ENCODE data around the gene CXCL10. TPM values are rescaled to one million over a fixed set of nuclear protein-coding genes. Genes with fewer than 3 reads are reported as not detected.

The CXCL10 gene
- total RNA-seq, 2 experiments from 2014 or later: 0.75 to 0.82 TPM

GRCh38 chr4:76017056-76017686, 6.1 kb downstream of the CXCL10 start:
- no peak overlapping the region for H3K27ac Mint-ChIP-seq
- H3K36me3 Mint-ChIP-seq: peaks cover 16% of the 10 kb centered on the region
- no peak for DNase-seq
- ATAC-seq: no peak
- no peaks in the 10 kb centered on the region for H3K27me3 Mint-ChIP-seq
- no peak overlapping the region for H3K4me3 Mint-ChIP-seq
- CTCF ChIA-PET: interaction anchor here (1.0 to 1.2 kb wide), 2 partner anchors 20 to 37 kb away, joined by 3 read pairs; no protein-coding TSS in a partner anchor
- no peaks in the 10 kb centered on the region for H3K9me3 Mint-ChIP-seq (ENCODE audit: low read depth)
- peaks cover 39% of the 10 kb centered on the region for H3K4me1 Mint-ChIP-seq

GRCh38 chr4:76016393-76016792, 6.9 kb downstream of the CXCL10 start:
- no peaks in the 10 kb centered on the region for H3K9me3 Mint-ChIP-seq (ENCODE audit: low read depth)
- DNase-seq (peak; percentile 80), ATAC-seq (peak; percentile 86)
- H3K27ac Mint-ChIP-seq: no peak overlapping the region
- H3K4me1 Mint-ChIP-seq: peaks cover 41% of the 10 kb centered on the region
- no peaks in the 10 kb centered on the region for H3K27me3 Mint-ChIP-seq
- no peak overlapping the region for H3K4me3 Mint-ChIP-seq
- CTCF ChIA-PET: interaction anchor here (0.8 to 1.2 kb wide), 4 partner anchors 19 to 45 kb away, joined by 3 read pairs; no protein-coding TSS in a partner anchor
- peaks cover 13% of the 10 kb centered on the region for H3K36me3 Mint-ChIP-seq

GRCh38 chr4:76013540-76013939, 9.8 kb downstream of the CXCL10 start:
- H3K4me1 Mint-ChIP-seq: peaks cover 34% of the 10 kb centered on the region
- H3K9me3 Mint-ChIP-seq (ENCODE audit: low read depth): no peaks in the 10 kb centered on the region
- peaks cover 12% of the 10 kb centered on the region for H3K36me3 Mint-ChIP-seq
- peaks cover 3% of the 10 kb centered on the region for H3K27me3 Mint-ChIP-seq
- no peak for ATAC-seq
- CTCF ChIA-PET: interaction anchor here (0.9 to 2.0 kb wide), 2 partner anchors 18 to 23 kb away, joined by 3 to 10 read pairs; no protein-coding TSS in a partner anchor
- DNase-seq: no peak
- no peak overlapping the region for H3K4me3 Mint-ChIP-seq
- no peak overlapping the region for H3K27ac Mint-ChIP-seq

- peaks cover 8% of the 10 kb centered on the region for H3K36me3 Mint-ChIP-seq
- DNase-seq (no peak), ATAC-seq (no peak)
- H3K4me1 Mint-ChIP-seq: peaks cover 33% of the 10 kb centered on the region
- H3K27ac Mint-ChIP-seq: no peak overlapping the region
- CTCF ChIA-PET: no interaction called here
- H3K9me3 Mint-ChIP-seq (ENCODE audit: low read depth): no peaks in the 10 kb centered on the region
- H3K27me3 Mint-ChIP-seq: peaks cover 11% of the 10 kb centered on the region
- no peak overlapping the region for H3K4me3 Mint-ChIP-seq
Measured at GRCh38 chr4:76012388-76012801, 10.9 kb downstream of the CXCL10 start.

- Mint-ChIP-seq H3K4me1 (peaks cover 28% of the 10 kb centered on the region), H3K4me3 (no peak overlapping the region), H3K36me3 (peaks cover 8% of the 10 kb centered on the region), H3K9me3 (ENCODE audit: low read depth) (no peaks in the 10 kb centered on the region), H3K27ac (no peak overlapping the region), H3K27me3 (peaks cover 17% of the 10 kb centered on the region)
- CTCF ChIA-PET: no interaction called here
- ATAC-seq (no peak), DNase-seq (no peak)
Measured at GRCh38 chr4:76011700-76012387, 11.5 kb downstream of the CXCL10 start.

GRCh38 chr4:76011018-76011670, 12.2 kb downstream of the CXCL10 start:
- Mint-ChIP-seq H3K4me1 (peaks cover 21% of the 10 kb centered on the region), H3K27me3 (peaks cover 20% of the 10 kb centered on the region), H3K9me3 (ENCODE audit: low read depth) (no peaks in the 10 kb centered on the region), H3K4me3 (no peak overlapping the region), H3K27ac (no peak overlapping the region), H3K36me3 (peaks cover 7% of the 10 kb centered on the region)
- ATAC-seq: no peak
- DNase-seq: no peak
- CTCF ChIA-PET: interaction anchor here (1.7 kb wide), 1 partner anchor 15 kb away, joined by 6 read pairs; no protein-coding TSS in a partner anchor

GRCh38 chr4:76010576-76010975, 12.7 kb downstream of the CXCL10 start:
- H3K27me3 Mint-ChIP-seq: peaks cover 25% of the 10 kb centered on the region
- no peaks in the 10 kb centered on the region for H3K9me3 Mint-ChIP-seq (ENCODE audit: low read depth)
- peaks cover 9% of the 10 kb centered on the region for H3K36me3 Mint-ChIP-seq
- ATAC-seq (no peak), DNase-seq (no peak)
- H3K27ac Mint-ChIP-seq: no peak overlapping the region
- H3K4me3 Mint-ChIP-seq: no peak overlapping the region
- H3K4me1 Mint-ChIP-seq: peaks cover 17% of the 10 kb centered on the region
- CTCF ChIA-PET: interaction anchor here (1.0 to 1.7 kb wide), 2 partner anchors 13 to 15 kb away, joined by 3 to 6 read pairs; no protein-coding TSS in a partner anchor

GRCh38 chr4:76009311-76009710, 14.0 kb downstream of the CXCL10 start:
- Mint-ChIP-seq H3K4me3 (no peak overlapping the region), H3K36me3 (peaks cover 6% of the 10 kb centered on the region), H3K9me3 (ENCODE audit: low read depth) (no peaks in the 10 kb centered on the region), H3K4me1 (peaks cover 12% of the 10 kb centered on the region), H3K27ac (no peak overlapping the region), H3K27me3 (peaks cover 26% of the 10 kb centered on the region)
- no peak for DNase-seq
- CTCF ChIA-PET: interaction anchor here (1.0 to 1.7 kb wide), 3 partner anchors 9 to 13 kb away, joined by 3 to 6 read pairs (median 5); no protein-coding TSS in a partner anchor
- no peak for ATAC-seq

GRCh38 chr4:76007089-76007862, 16.0 kb downstream of the CXCL10 start, which contains the start of gene CXCL9:
Gene CXCL9, minus strand, starts transcription at chr4:76007509. Its CDS starts 60 bp downstream, at chr4:76007449.
- DNase-seq: no peak
- H3K9me3 Mint-ChIP-seq (ENCODE audit: low read depth): no peaks in the 10 kb centered on the region
- peaks cover 8% of the 10 kb centered on the region for H3K36me3 Mint-ChIP-seq
- peaks cover 19% of the 10 kb centered on the region for H3K4me1 Mint-ChIP-seq
- ATAC-seq: no peak
- H3K27me3 Mint-ChIP-seq: peaks cover 26% of the 10 kb centered on the region
- CTCF ChIA-PET: no interaction called here
- H3K27ac Mint-ChIP-seq: no peak within 1 kb of the TSS
- no peak within 1 kb of the TSS for H3K4me3 Mint-ChIP-seq

- CTCF ChIA-PET: interaction anchor here (1.4 kb wide), 1 partner anchor 50 kb away, joined by 4 read pairs; no protein-coding TSS in a partner anchor
- peaks cover 24% of the 10 kb centered on the region for H3K27me3 Mint-ChIP-seq
- ATAC-seq (no peak), DNase-seq (no peak)
- H3K4me3 Mint-ChIP-seq: no peak overlapping the region
- H3K4me1 Mint-ChIP-seq: peaks cover 20% of the 10 kb centered on the region
- H3K9me3 Mint-ChIP-seq (ENCODE audit: low read depth): no peaks in the 10 kb centered on the region
- no peak overlapping the region for H3K27ac Mint-ChIP-seq
- peaks cover 8% of the 10 kb centered on the region for H3K36me3 Mint-ChIP-seq
Measured at GRCh38 chr4:76003620-76004019, 19.7 kb downstream of the CXCL10 start.

GRCh38 chr4:76003035-76003434, 20.3 kb downstream of the CXCL10 start:
- H3K27me3 Mint-ChIP-seq: peaks cover 18% of the 10 kb centered on the region
- no peak overlapping the region for H3K4me3 Mint-ChIP-seq
- CTCF ChIA-PET: interaction anchor here (0.8 to 1.4 kb wide), 2 partner anchors 50 to 62 kb away, joined by 3 to 4 read pairs; no protein-coding TSS in a partner anchor
- no peak overlapping the region for H3K27ac Mint-ChIP-seq
- ATAC-seq (no peak), DNase-seq (no peak)
- no peaks in the 10 kb centered on the region for H3K9me3 Mint-ChIP-seq (ENCODE audit: low read depth)
- H3K36me3 Mint-ChIP-seq: peaks cover 8% of the 10 kb centered on the region
- peaks cover 20% of the 10 kb centered on the region for H3K4me1 Mint-ChIP-seq

- Mint-ChIP-seq H3K27me3 (peaks cover 13% of the 10 kb centered on the region), H3K4me1 (peaks cover 21% of the 10 kb centered on the region), H3K36me3 (peaks cover 8% of the 10 kb centered on the region), H3K4me3 (no peak overlapping the region), H3K9me3 (ENCODE audit: low read depth) (no peaks in the 10 kb centered on the region), H3K27ac (no peak overlapping the region)
- CTCF ChIA-PET: interaction anchor here (0.8 kb wide), 1 partner anchor 63 kb away, joined by 3 read pairs; no protein-coding TSS in a partner anchor
- DNase-seq (no peak), ATAC-seq (no peak)
Measured at GRCh38 chr4:76002176-76002575, 21.1 kb downstream of the CXCL10 start.

GRCh38 chr4:76001700-76002099, 21.6 kb downstream of the CXCL10 start:
- Mint-ChIP-seq H3K4me1 (peaks cover 23% of the 10 kb centered on the region), H3K27ac (no peak overlapping the region), H3K4me3 (no peak overlapping the region), H3K9me3 (ENCODE audit: low read depth) (no peaks in the 10 kb centered on the region), H3K36me3 (peaks cover 8% of the 10 kb centered on the region), H3K27me3 (peaks cover 9% of the 10 kb centered on the region)
- CTCF ChIA-PET: no interaction called here
- ATAC-seq (no peak), DNase-seq (no peak)
